Measurements from ENCODE around the gene ZNF563. TPM values are rescaled to one million over a fixed set of nuclear protein-coding genes. Genes with fewer than 3 reads are reported as not detected.

The ZNF563 gene
- total RNA-seq, 1 donor from 2014 or later: 2.6 TPM

DNA sequence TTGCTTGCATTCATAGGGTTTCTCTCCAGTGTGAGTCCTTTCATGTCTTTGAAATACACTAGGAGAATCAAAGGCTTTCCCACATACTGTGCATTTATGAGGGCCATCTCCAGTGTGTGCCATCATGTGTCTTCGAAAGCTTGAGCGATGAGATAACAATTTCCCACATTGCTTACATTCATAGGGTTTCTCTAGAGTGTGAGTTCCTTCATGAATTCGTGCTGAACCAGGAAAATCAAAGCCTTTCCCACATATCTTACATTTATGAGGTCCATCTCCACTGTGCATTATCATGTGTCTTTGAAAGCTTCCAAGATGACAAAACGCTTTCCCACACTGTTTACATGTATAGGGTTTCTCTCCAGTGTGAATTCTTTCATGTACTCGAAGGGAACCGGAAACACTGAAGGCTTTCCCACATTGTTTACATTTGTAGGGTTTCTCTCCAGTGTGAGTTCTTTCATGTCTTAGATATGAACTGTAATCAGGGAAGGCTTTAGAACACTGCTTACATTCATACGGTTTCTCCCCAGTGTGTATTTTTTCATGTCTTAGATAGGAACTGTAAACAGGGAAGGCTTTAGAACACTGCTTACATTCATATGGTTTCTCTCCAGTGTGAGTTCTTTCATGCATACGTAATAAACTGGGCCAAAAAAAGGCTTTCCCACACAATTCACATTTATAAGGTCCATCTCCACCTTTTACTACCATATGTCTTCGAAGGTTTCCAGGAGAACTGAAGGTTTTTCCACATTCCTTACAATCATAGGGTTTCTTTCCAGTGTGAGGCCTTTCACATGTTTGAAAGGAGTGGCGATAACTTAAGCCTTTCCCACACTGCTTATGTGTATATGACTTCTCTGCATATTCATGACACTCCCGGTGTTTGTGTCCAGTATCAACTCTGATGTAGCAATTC, 60.2 kb downstream of the ZNF563 start:
- no peaks in the 10 kb centered on the region for H3K27me3 ChIP-seq
- H4K20me1 ChIP-seq (ENCODE audit: low read depth): no peaks in the 10 kb centered on the region
- H3K4me1 ChIP-seq: no peaks in the 10 kb centered on the region
- DNase-seq (ENCODE audit: low spot score): no peak
- no peak overlapping the region for H3K27ac Mint-ChIP-seq
- peaks cover 7% of the 10 kb centered on the region for H3K79me2 ChIP-seq (ENCODE audit: low read depth)
- no peak overlapping the region for H3K9ac ChIP-seq
- H3K4me2 ChIP-seq: no peak overlapping the region
- no peak overlapping the region for H3K4me3 Mint-ChIP-seq
- no peaks in the 10 kb centered on the region for H3K4me1 Mint-ChIP-seq
- H3K9me3 Mint-ChIP-seq: peaks cover 83% of the 10 kb centered on the region
- H3K27ac ChIP-seq: no peak overlapping the region
- no peak overlapping the region for H3K4me3 ChIP-seq
- peaks cover 2% of the 10 kb centered on the region for H3K27me3 Mint-ChIP-seq (ENCODE audit: insufficient read depth, low read depth)
- peaks cover 38% of the 10 kb centered on the region for H3K36me3 ChIP-seq
- H3F3A ChIP-seq (ENCODE audit: low read depth): no peaks in the 10 kb centered on the region
- H3K9me3 ChIP-seq (ENCODE audit: low read depth): peaks cover 31% of the 10 kb centered on the region
- no peak overlapping the region for H2AFZ ChIP-seq (replicated peaks)
- TF ChIP-seq, protein P1, sequence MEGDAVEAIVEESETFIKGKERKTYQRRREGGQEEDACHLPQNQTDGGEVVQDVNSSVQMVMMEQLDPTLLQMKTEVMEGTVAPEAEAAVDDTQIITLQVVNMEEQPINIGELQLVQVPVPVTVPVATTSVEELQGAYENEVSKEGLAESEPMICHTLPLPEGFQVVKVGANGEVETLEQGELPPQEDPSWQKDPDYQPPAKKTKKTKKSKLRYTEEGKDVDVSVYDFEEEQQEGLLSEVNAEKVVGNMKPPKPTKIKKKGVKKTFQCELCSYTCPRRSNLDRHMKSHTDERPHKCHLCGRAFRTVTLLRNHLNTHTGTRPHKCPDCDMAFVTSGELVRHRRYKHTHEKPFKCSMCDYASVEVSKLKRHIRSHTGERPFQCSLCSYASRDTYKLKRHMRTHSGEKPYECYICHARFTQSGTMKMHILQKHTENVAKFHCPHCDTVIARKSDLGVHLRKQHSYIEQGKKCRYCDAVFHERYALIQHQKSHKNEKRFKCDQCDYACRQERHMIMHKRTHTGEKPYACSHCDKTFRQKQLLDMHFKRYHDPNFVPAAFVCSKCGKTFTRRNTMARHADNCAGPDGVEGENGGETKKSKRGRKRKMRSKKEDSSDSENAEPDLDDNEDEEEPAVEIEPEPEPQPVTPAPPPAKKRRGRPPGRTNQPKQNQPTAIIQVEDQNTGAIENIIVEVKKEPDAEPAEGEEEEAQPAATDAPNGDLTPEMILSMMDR (IDR thresholded peaks at IDR 0.05): no peak
- TF ChIP-seq EZH2 (IDR thresholded peaks at IDR 0.05): no peak
- no peak for TF ChIP-seq EZH2phosphoT487 (IDR thresholded peaks at IDR 0.05)
- H3K36me3 Mint-ChIP-seq: peaks cover 63% of the 10 kb centered on the region

DNA sequence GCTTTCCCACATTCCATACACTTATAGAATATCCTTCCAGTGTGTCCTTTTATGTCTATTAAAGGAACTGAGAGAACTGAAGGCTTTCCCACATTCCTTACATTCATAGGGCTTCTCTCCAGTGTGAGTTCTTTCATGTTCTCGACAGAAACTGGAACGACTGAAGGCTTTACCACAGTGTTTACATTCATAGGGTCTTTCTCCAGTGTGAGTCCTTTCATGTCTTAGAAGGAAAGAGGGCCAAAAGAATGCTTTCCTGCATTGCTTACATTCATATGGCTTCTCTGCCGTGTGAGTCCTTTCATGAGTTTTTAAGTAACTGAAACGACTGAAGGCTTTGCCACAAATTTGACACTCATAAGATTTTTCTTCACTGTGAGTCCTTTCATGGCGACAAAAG, 61.0 kb downstream of the ZNF563 start:
- Histone ChIP-seq H3K9me3 (ENCODE audit: low read depth) (peaks cover 28% of the 10 kb centered on the region), H2AFZ (replicated peaks) (no peak overlapping the region), H3K27me3 (no peaks in the 10 kb centered on the region), H3K9ac (no peak overlapping the region), H3K79me2 (ENCODE audit: low read depth) (no peaks in the 10 kb centered on the region), H3F3A (ENCODE audit: low read depth) (no peaks in the 10 kb centered on the region), H3K4me1 (no peaks in the 10 kb centered on the region), H3K4me2 (no peak overlapping the region), H3K27ac (no peak overlapping the region), H3K36me3 (peaks cover 38% of the 10 kb centered on the region), H4K20me1 (ENCODE audit: low read depth) (no peaks in the 10 kb centered on the region), H3K4me3 (no peak overlapping the region)
- no peak for DNase-seq (ENCODE audit: low spot score)
- H3K9me3 Mint-ChIP-seq: peaks cover 84% of the 10 kb centered on the region
- TF ChIP-seq EZH2 (IDR thresholded peaks at IDR 0.05) (no peak), EZH2phosphoT487 (IDR thresholded peaks at IDR 0.05) (no peak)
- TF ChIP-seq, protein P1 (IDR thresholded peaks at IDR 0.05): no peak
- H3K27ac Mint-ChIP-seq: no peak overlapping the region
- peaks cover 2% of the 10 kb centered on the region for H3K27me3 Mint-ChIP-seq (ENCODE audit: insufficient read depth, low read depth)
- no peak overlapping the region for H3K4me3 Mint-ChIP-seq
- peaks cover 59% of the 10 kb centered on the region for H3K36me3 Mint-ChIP-seq
- H3K4me1 Mint-ChIP-seq: no peaks in the 10 kb centered on the region

DNA sequence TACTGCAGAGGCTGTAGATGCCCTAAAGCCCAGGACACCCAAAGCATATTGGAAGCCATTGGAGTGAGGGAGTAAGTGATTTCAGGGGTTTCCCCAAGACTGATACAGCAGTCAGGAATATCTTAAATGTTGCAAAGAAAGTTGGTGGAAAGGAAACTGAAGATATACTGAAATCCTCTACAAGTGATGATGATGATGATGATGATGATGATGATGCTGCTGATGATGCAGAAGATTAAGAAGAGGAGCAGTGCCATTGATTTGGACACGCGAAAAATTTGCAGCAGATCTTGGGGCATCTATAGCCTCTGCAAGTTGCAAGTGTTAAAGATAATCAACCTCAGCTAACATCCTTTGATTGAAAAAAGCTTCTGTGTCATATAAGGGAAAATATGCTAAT, 62.6 kb downstream of the ZNF563 start:
- H3K4me3 Mint-ChIP-seq: no peak overlapping the region
- Histone ChIP-seq H3K79me2 (ENCODE audit: low read depth) (no peaks in the 10 kb centered on the region), H3F3A (ENCODE audit: low read depth) (no peaks in the 10 kb centered on the region), H3K27me3 (no peaks in the 10 kb centered on the region), H3K27ac (no peak overlapping the region), H3K36me3 (peaks cover 26% of the 10 kb centered on the region), H4K20me1 (ENCODE audit: low read depth) (no peaks in the 10 kb centered on the region), H3K4me3 (no peak overlapping the region), H3K4me2 (no peak overlapping the region), H3K4me1 (no peaks in the 10 kb centered on the region), H2AFZ (replicated peaks) (no peak overlapping the region), H3K9me3 (ENCODE audit: low read depth) (peaks cover 20% of the 10 kb centered on the region), H3K9ac (no peak overlapping the region)
- no peak overlapping the region for H3K27ac Mint-ChIP-seq
- H3K27me3 Mint-ChIP-seq (ENCODE audit: insufficient read depth, low read depth): peaks cover 2% of the 10 kb centered on the region
- TF ChIP-seq EZH2 (IDR thresholded peaks at IDR 0.05) (no peak), EZH2phosphoT487 (IDR thresholded peaks at IDR 0.05) (no peak)
- TF ChIP-seq, protein P1 (IDR thresholded peaks at IDR 0.05): no peak
- no peak for DNase-seq (ENCODE audit: low spot score)
- H3K9me3 Mint-ChIP-seq: peaks cover 80% of the 10 kb centered on the region
- peaks cover 46% of the 10 kb centered on the region for H3K36me3 Mint-ChIP-seq
- no peaks in the 10 kb centered on the region for H3K4me1 Mint-ChIP-seq

Small RNAs within 50 kb of the gene (small RNA-seq; reads per million reads assigned to genes)
- not detected for gene RPS29P23

Other genes starting within 250 kb of the ZNF563 start
- 27.9 and 29.4 TPM in 2 replicates for gene ZNF20, start 193.3 kb downstream of the ZNF563 start, total RNA-seq (ENCODE audit: low replicate concordance)
- 39.8 and 42.9 TPM in 2 replicates for gene ZNF625, start 176.9 kb downstream of the ZNF563 start, total RNA-seq (ENCODE audit: low replicate concordance)
- gene ZNF136, start 170.5 kb downstream of the ZNF563 start, total RNA-seq (ENCODE audit: low replicate concordance): 16.7 and 17.8 TPM in 2 replicates
- 6.9 and 7.3 TPM in 2 replicates for gene ZNF44, start 38.8 kb downstream of the ZNF563 start, total RNA-seq (ENCODE audit: low replicate concordance)
- 6.0 and 14.9 TPM in 2 replicates for gene ZNF442, start 32.0 kb upstream of the ZNF563 start, total RNA-seq (ENCODE audit: low replicate concordance)
- gene ZNF799, start 67.6 kb upstream of the ZNF563 start, total RNA-seq (ENCODE audit: low replicate concordance): 7.0 and 8.7 TPM in 2 replicates
- gene ZNF443, start 107.4 kb upstream of the ZNF563 start, total RNA-seq (ENCODE audit: low replicate concordance): 15.8 and 18.9 TPM in 2 replicates
- gene ZNF709, start 151.2 kb upstream of the ZNF563 start, total RNA-seq (ENCODE audit: low replicate concordance): 10.9 and 14.6 TPM in 2 replicates
- 13.9 and 15.0 TPM in 2 replicates for gene ZNF564, start 217.8 kb upstream of the ZNF563 start, total RNA-seq (ENCODE audit: low replicate concordance)